Fibroblast of villous mesenchyme (primary cell): ENCODE measurements around the gene GSG1. TPM values are rescaled to one million over a fixed set of nuclear protein-coding genes. Genes with fewer than 3 reads are reported as not detected.
A peak's percentile ranks its signal among the peaks of the same experiment; 100 is the strongest.

ENCODE experiments used
- DNase-seq: peaks from one replicate; pipeline ENCODE4 v3.0.0-alpha.2; 2010; ENCODE audit warnings: low read depth
- H3K4me3 ChIP-seq: 2 replicates; pipeline ENCODE4 v1.5.1; 2011; ENCODE audit warnings: low read depth, mild to moderate bottlenecking, low read length
- total RNA-seq: library from RNA; depleted of rRNA; stranded (reverse); fragments of >200 nt; gene quantifications from 2 replicates; pipeline ENCODE4 v1.2.3, GENCODE V29; 2012
- TF ChIP-seq, protein P1 (sequence below): IDR thresholded peaks from 2 replicates; pipeline ENCODE4 v1.5.1; 2012; ENCODE audit warnings: low read depth, mild to moderate bottlenecking, low read length; ENCODE audit not compliant: insufficient read depth

Gene GSG1
- total RNA-seq, 1 donor, result 11.2 TPM

DNA sequence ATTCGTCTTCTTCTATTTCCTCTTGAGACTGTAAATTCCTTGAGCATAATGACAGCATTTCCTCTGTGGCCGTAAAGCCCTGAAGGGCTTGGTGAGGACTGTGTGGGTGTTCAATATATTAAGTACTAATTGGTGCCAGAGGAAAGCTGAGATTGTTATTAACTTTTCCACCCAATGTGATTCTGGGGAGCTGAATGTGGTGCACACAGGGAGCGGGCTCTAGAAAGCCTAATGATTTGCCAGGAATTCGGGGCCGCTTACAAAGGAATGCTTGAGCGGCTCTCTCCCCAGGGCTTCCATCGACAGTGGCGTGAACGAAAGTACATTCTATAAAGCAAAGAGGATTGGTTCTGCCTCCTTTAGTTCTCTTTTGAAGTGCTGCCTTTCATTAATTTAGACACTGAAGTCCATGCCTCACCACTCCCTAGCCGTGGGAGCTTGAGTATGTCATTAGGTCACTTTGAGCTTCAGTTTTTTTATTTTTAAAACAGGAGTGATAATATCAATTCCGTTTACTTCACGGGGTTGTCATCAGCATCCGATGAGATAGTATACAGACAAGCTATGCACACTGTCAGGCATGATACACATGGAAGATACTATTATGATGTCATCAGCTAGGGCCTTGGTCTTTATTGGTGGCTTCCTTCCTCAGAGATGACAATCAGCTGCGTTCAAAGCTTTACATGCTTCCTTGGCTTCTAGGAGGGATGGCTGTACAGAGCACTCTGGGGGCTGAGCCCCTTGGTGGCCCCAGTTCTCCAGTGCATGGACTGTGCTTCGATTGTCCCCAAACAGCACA lies 11.0 kb upstream of the GSG1 start:
- TF ChIP-seq, protein P1, sequence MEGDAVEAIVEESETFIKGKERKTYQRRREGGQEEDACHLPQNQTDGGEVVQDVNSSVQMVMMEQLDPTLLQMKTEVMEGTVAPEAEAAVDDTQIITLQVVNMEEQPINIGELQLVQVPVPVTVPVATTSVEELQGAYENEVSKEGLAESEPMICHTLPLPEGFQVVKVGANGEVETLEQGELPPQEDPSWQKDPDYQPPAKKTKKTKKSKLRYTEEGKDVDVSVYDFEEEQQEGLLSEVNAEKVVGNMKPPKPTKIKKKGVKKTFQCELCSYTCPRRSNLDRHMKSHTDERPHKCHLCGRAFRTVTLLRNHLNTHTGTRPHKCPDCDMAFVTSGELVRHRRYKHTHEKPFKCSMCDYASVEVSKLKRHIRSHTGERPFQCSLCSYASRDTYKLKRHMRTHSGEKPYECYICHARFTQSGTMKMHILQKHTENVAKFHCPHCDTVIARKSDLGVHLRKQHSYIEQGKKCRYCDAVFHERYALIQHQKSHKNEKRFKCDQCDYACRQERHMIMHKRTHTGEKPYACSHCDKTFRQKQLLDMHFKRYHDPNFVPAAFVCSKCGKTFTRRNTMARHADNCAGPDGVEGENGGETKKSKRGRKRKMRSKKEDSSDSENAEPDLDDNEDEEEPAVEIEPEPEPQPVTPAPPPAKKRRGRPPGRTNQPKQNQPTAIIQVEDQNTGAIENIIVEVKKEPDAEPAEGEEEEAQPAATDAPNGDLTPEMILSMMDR, result no peak
- no peak overlapping the region for H3K4me3 ChIP-seq
- no peak for DNase-seq

DNA sequence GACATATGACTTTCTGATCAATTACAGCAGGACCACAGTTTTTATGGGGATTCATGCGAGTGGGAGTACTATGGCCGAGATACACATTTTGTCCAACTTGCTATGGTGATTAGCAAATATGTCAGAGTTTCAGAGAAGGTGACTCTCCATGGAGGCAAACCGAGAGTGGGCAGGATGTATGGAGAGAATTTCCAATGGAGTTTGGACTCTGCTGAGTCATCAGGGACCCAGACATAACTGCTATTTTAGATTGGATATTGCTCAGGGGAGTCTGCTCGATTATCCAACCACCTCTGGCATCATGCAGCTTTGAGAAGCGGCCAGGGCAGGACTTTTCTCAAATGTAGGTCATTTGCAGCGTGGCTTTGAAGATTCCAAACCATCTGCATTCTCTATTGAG lies 9.5 kb upstream of the GSG1 start:
- TF ChIP-seq, protein P1, result no peak
- no peak for DNase-seq
- H3K4me3 ChIP-seq, result no peak overlapping the region

DNA sequence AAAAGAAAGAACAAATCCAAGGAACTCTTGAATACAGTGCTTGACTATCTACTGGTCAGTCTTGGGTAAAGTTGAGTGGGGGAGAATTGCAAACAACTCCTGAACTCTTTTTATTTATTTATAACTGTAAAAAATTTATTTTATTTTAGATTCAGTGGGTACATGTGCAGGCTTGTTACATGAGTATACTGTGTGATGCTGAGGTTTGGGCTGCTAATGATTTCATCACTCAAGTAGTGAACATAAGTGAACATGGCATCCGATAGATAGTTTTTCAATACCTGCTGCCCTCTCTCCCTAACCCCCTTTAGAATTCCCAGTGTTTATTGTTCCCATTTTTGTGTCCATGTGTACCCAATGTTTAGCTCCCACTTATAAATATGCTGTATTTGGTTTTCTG lies 3.2 kb upstream of the GSG1 start:
- TF ChIP-seq, protein P1, result no peak
- no peak for DNase-seq
- H3K4me3 ChIP-seq, result no peak overlapping the region

DNA sequence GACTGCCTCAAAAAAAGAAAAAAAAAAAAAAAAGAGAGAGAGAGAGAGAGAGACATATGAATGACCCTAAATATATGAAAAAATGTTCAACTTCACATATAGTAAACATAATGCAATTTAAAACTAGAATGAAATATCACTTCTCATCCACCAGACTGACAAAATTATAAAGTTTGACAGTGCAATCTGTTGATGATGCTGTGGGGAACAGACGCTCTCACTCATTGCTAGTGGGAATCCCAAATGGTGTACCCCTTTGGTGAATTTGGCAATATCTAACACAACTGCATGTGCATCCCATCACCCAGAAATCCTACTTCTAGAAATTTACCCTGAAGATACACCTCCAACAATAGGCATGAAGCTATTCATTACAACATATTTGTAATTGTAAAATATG lies 2.3 kb upstream of the GSG1 start:
- TF ChIP-seq, protein P1, result no peak
- no peak overlapping the region for H3K4me3 ChIP-seq
- DNase-seq, result no peak

DNA sequence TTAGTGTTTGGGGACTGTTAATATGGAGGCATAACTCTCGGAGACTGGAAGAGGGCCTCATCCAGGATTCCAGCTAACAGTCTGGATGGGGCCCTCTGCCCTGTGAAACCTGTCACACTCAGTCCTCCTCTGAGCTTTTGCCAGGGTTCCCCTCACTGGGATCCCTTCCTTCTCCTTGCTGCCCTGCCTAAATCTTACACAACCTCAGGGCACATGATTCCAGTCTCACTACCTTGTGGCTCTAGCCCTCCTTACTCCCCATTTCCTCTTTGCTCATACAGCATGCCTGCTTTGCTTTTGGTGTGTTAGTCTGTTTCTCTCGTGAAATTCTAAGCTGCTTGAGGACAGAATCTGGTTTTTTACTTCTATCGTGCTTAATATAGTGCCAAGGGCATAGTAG lies 942 bp upstream of the GSG1 start:
- TF ChIP-seq, protein P1, result no peak
- no peak overlapping the region for H3K4me3 ChIP-seq
- no peak for DNase-seq

- H3K4me3 ChIP-seq, result no peak overlapping the region
- TF ChIP-seq, protein P1, result no peak
- DNase-seq, result peak; percentile 75
Measured at GRCh38 chr12:13102461-13103195, 839 bp downstream of the GSG1 start.
